Fibroblast of skin of left biceps (primary cell): ENCODE data around the gene SEMA3F.
"Not testable (repeated sequence)": the region's sequence is repeated elsewhere in the genome, so short reads cannot be mapped to it uniquely, and the experiment has no call there.

ENCODE experiments used
- DNase-seq, 2 experiments: peaks; one replicate each; pipeline ENCODE4 v3.0.0-alpha.2; 2013; ENCODE audit warnings: low read depth in 2 of 2

SEMA3F gene

GRCh38 chr3:50211930-50212329 is 56.8 kb downstream of the SEMA3F start:
- DNase-seq = no peak

GRCh38 chr3:50212502-50212901 is 57.4 kb downstream of the SEMA3F start:
- DNase-seq = no peak

GRCh38 chr3:50212971-50213370 is 57.8 kb downstream of the SEMA3F start:
- no peak for DNase-seq

- DNase-seq = no peak
Measured at GRCh38 chr3:50213373-50213772, 58.2 kb downstream of the SEMA3F start.

GRCh38 chr3:50214824-50215223 is 59.7 kb downstream of the SEMA3F start:
- DNase-seq = no peak

- no peak for DNase-seq
Measured at GRCh38 chr3:50215529-50215928, 60.4 kb downstream of the SEMA3F start.

GRCh38 chr3:50217681-50218080 is 62.6 kb downstream of the SEMA3F start:
- no peak for DNase-seq

- no peak for DNase-seq
Measured at GRCh38 chr3:50218448-50218847, 63.3 kb downstream of the SEMA3F start.

GRCh38 chr3:50219285-50219684 is 64.2 kb downstream of the SEMA3F start:
- DNase-seq = no peak

- DNase-seq = no peak
Measured at GRCh38 chr3:50220109-50220508, 65.0 kb downstream of the SEMA3F start.

- no peak for DNase-seq
Measured at GRCh38 chr3:50221051-50221410, 65.9 kb downstream of the SEMA3F start.

GRCh38 chr3:50221411-50222168 is 66.5 kb downstream of the SEMA3F start:
- no peak for DNase-seq

- no peak for DNase-seq
Measured at GRCh38 chr3:50222169-50222528, 67.0 kb downstream of the SEMA3F start.

GRCh38 chr3:50224639-50225038 is 69.5 kb downstream of the SEMA3F start:
- no peak for DNase-seq

- no peak for DNase-seq
Measured at GRCh38 chr3:50226888-50227389, 71.8 kb downstream of the SEMA3F start.

- DNase-seq = peak; percentile 70 to 73
Measured at GRCh38 chr3:50227390-50228183, 72.5 kb downstream of the SEMA3F start.

GRCh38 chr3:50228184-50228763 is 73.2 kb downstream of the SEMA3F start:
- DNase-seq = not testable (repeated sequence)

- DNase-seq = no peak
Measured at GRCh38 chr3:50229490-50229889, 74.4 kb downstream of the SEMA3F start.

- no peak for DNase-seq
Measured at GRCh38 chr3:50230104-50230793, 75.1 kb downstream of the SEMA3F start.

GRCh38 chr3:50230794-50231125 is 75.6 kb downstream of the SEMA3F start:
- DNase-seq = no peak

- no peak for DNase-seq
Measured at GRCh38 chr3:50231581-50231980, 76.5 kb downstream of the SEMA3F start.

- DNase-seq = no peak
Measured at GRCh38 chr3:50232303-50232702, 77.2 kb downstream of the SEMA3F start.
